ENCODE data around the gene KRT74.

KRT74 gene

GRCh38 chr12:52575948-52576347, 2.3 kb upstream of the KRT74 start:
- TF ChIP-seq EZH2 (IDR thresholded peaks at IDR 0.05) (no peak), POLR2AphosphoS5 (IDR thresholded peaks at IDR 0.05; ENCODE audit: borderline replicate concordance, low read depth, low read length) (no peak), FOXP2 (optimal IDR thresholded peaks at IDR 0.05; ENCODE audit: control extremely low read depth, extremely low read length, insufficient read depth) (no peak)
- no peak for DNase-seq (ENCODE audit: low read depth, low spot score)
- Histone ChIP-seq H3K9me3 (ENCODE audit: low read depth, low read length) (no peaks in the 10 kb centered on the region), H3K36me3 (ENCODE audit: insufficient read depth, low read length) (no peaks in the 10 kb centered on the region), H3K4me3 (no peak overlapping the region), H3K9ac (ENCODE audit: insufficient read length) (no peak overlapping the region), H3K27ac (no peak overlapping the region)

- H3K36me3 ChIP-seq (ENCODE audit: insufficient read depth, low read length), result no peaks in the 10 kb centered on the region
- H3K27ac ChIP-seq, result no peak overlapping the region
- H3K9ac ChIP-seq (ENCODE audit: insufficient read length), result no peak overlapping the region
- H3K4me3 ChIP-seq, result no peak overlapping the region
- no peak for DNase-seq (ENCODE audit: low read depth, low spot score)
- no peak for TF ChIP-seq EZH2 (IDR thresholded peaks at IDR 0.05)
- TF ChIP-seq FOXP2 (optimal IDR thresholded peaks at IDR 0.05; ENCODE audit: control extremely low read depth, extremely low read length, insufficient read depth), result no peak
- no peak for TF ChIP-seq POLR2AphosphoS5 (IDR thresholded peaks at IDR 0.05; ENCODE audit: borderline replicate concordance, low read depth, low read length)
- H3K9me3 ChIP-seq (ENCODE audit: low read depth, low read length), result no peaks in the 10 kb centered on the region
Measured at GRCh38 chr12:52575256-52575655, 1.6 kb upstream of the KRT74 start.

- Histone ChIP-seq H3K9ac (ENCODE audit: insufficient read length) (no peak overlapping the region), H3K36me3 (ENCODE audit: insufficient read depth, low read length) (no peaks in the 10 kb centered on the region)
Measured at GRCh38 chr12:52573306-52573705, 337 bp downstream of the KRT74 start.

GRCh38 chr12:52570511-52570910, 3.1 kb downstream of the KRT74 start:
- H3K4me3 ChIP-seq, result no peak overlapping the region
- H3K9me3 ChIP-seq (ENCODE audit: low read depth, low read length), result no peaks in the 10 kb centered on the region
- H3K27ac ChIP-seq, result no peak overlapping the region
- TF ChIP-seq FOXP2 (optimal IDR thresholded peaks at IDR 0.05; ENCODE audit: control extremely low read depth, extremely low read length, insufficient read depth) (no peak), POLR2AphosphoS5 (IDR thresholded peaks at IDR 0.05; ENCODE audit: borderline replicate concordance, low read depth, low read length) (no peak), EZH2 (IDR thresholded peaks at IDR 0.05) (no peak)
- H3K9ac ChIP-seq (ENCODE audit: insufficient read length), result no peak overlapping the region
- no peaks in the 10 kb centered on the region for H3K36me3 ChIP-seq (ENCODE audit: insufficient read depth, low read length)
- no peak for DNase-seq (ENCODE audit: low read depth, low spot score)

More at GRCh38 chr12:52573306-52573705, 337 bp downstream of the KRT74 start:
- TF ChIP-seq POLR2AphosphoS5 (IDR thresholded peaks at IDR 0.05; ENCODE audit: borderline replicate concordance, low read depth, low read length) (no peak), EZH2 (IDR thresholded peaks at IDR 0.05) (no peak), FOXP2 (optimal IDR thresholded peaks at IDR 0.05; ENCODE audit: control extremely low read depth, extremely low read length, insufficient read depth) (no peak)
- H3K4me3 ChIP-seq, result no peak overlapping the region
- no peak for DNase-seq (ENCODE audit: low read depth, low spot score)
- H3K27ac ChIP-seq, result no peak overlapping the region
- no peaks in the 10 kb centered on the region for H3K9me3 ChIP-seq (ENCODE audit: low read depth, low read length)

- H3K27ac ChIP-seq, result no peak overlapping the region
- DNase-seq (ENCODE audit: low read depth, low spot score), result no peak
- no peak overlapping the region for H3K9ac ChIP-seq (ENCODE audit: insufficient read length)
- no peaks in the 10 kb centered on the region for H3K36me3 ChIP-seq (ENCODE audit: insufficient read depth, low read length)
- H3K4me3 ChIP-seq, result no peak overlapping the region
- H3K9me3 ChIP-seq (ENCODE audit: low read depth, low read length), result no peaks in the 10 kb centered on the region
- TF ChIP-seq EZH2 (IDR thresholded peaks at IDR 0.05) (no peak), POLR2AphosphoS5 (IDR thresholded peaks at IDR 0.05; ENCODE audit: borderline replicate concordance, low read depth, low read length) (no peak), FOXP2 (optimal IDR thresholded peaks at IDR 0.05; ENCODE audit: control extremely low read depth, extremely low read length, insufficient read depth) (no peak)
Measured at GRCh38 chr12:52568111-52568510, 5.5 kb downstream of the KRT74 start.

GRCh38 chr12:52566847-52567291, 6.8 kb downstream of the KRT74 start:
- no peak for TF ChIP-seq FOXP2 (optimal IDR thresholded peaks at IDR 0.05; ENCODE audit: control extremely low read depth, extremely low read length, insufficient read depth)
- no peak for TF ChIP-seq EZH2 (IDR thresholded peaks at IDR 0.05)
- no peak for TF ChIP-seq POLR2AphosphoS5 (IDR thresholded peaks at IDR 0.05; ENCODE audit: borderline replicate concordance, low read depth, low read length)
- DNase-seq (ENCODE audit: low read depth, low spot score), result no peak

GRCh38 chr12:52564582-52564981, 9.1 kb downstream of the KRT74 start:
- no peak for DNase-seq (ENCODE audit: low read depth, low spot score)
- H3K9me3 ChIP-seq (ENCODE audit: low read depth, low read length), result no peaks in the 10 kb centered on the region
- H3K27ac ChIP-seq, result no peak overlapping the region
- H3K4me3 ChIP-seq, result no peak overlapping the region
- H3K36me3 ChIP-seq (ENCODE audit: insufficient read depth, low read length), result no peaks in the 10 kb centered on the region
- TF ChIP-seq FOXP2 (optimal IDR thresholded peaks at IDR 0.05; ENCODE audit: control extremely low read depth, extremely low read length, insufficient read depth) (no peak), EZH2 (IDR thresholded peaks at IDR 0.05) (no peak), POLR2AphosphoS5 (IDR thresholded peaks at IDR 0.05; ENCODE audit: borderline replicate concordance, low read depth, low read length) (no peak)
- H3K9ac ChIP-seq (ENCODE audit: insufficient read length), result no peak overlapping the region

More at GRCh38 chr12:52566847-52567291, 6.8 kb downstream of the KRT74 start:
- Histone ChIP-seq H3K9me3 (ENCODE audit: low read depth, low read length) (no peaks in the 10 kb centered on the region), H3K9ac (ENCODE audit: insufficient read length) (no peak overlapping the region), H3K27ac (no peak overlapping the region), H3K4me3 (no peak overlapping the region), H3K36me3 (ENCODE audit: insufficient read depth, low read length) (no peaks in the 10 kb centered on the region)

GRCh38 chr12:52561880-52562449, 11.7 kb downstream of the KRT74 start:
- Histone ChIP-seq H3K9me3 (ENCODE audit: low read depth, low read length) (no peaks in the 10 kb centered on the region), H3K36me3 (ENCODE audit: insufficient read depth, low read length) (no peaks in the 10 kb centered on the region), H3K4me3 (no peak overlapping the region), H3K9ac (ENCODE audit: insufficient read length) (no peak overlapping the region), H3K27ac (no peak overlapping the region)
- no peak for TF ChIP-seq FOXP2 (optimal IDR thresholded peaks at IDR 0.05; ENCODE audit: control extremely low read depth, extremely low read length, insufficient read depth)
- no peak for TF ChIP-seq POLR2AphosphoS5 (IDR thresholded peaks at IDR 0.05; ENCODE audit: borderline replicate concordance, low read depth, low read length)
- TF ChIP-seq EZH2 (IDR thresholded peaks at IDR 0.05), result no peak
- DNase-seq (ENCODE audit: low read depth, low spot score), result no peak

GRCh38 chr12:52559979-52560378, 13.7 kb downstream of the KRT74 start:
- H3K27ac ChIP-seq, result no peak overlapping the region

More at GRCh38 chr12:52559979-52560378, 13.7 kb downstream of the KRT74 start:
- Histone ChIP-seq H3K9me3 (ENCODE audit: low read depth, low read length) (no peaks in the 10 kb centered on the region), H3K9ac (ENCODE audit: insufficient read length) (no peak overlapping the region), H3K36me3 (ENCODE audit: insufficient read depth, low read length) (no peaks in the 10 kb centered on the region), H3K4me3 (no peak overlapping the region)
- TF ChIP-seq EZH2 (IDR thresholded peaks at IDR 0.05), result no peak
- TF ChIP-seq POLR2AphosphoS5 (IDR thresholded peaks at IDR 0.05; ENCODE audit: borderline replicate concordance, low read depth, low read length), result no peak
- TF ChIP-seq FOXP2 (optimal IDR thresholded peaks at IDR 0.05; ENCODE audit: control extremely low read depth, extremely low read length, insufficient read depth), result no peak
- no peak for DNase-seq (ENCODE audit: low read depth, low spot score)

Measured in SK-N-MC (cell line).